Activated CD4-positive, alpha-beta T cell treated with anti-CD3 and anti-CD28 coated beads, Interleukin-2, amount 50 U/mL, for 1 hour (primary cell): ENCODE data around the gene ZEB1.
"Not testable (repeated sequence)": the region's sequence is repeated elsewhere in the genome, so short reads cannot be mapped to it uniquely, and the experiment has no call there.

ENCODE experiments used
- DNase-seq: peaks from one replicate; pipeline ENCODE4 v3.0.0-alpha.2; 2020

Gene ZEB1

DNA sequence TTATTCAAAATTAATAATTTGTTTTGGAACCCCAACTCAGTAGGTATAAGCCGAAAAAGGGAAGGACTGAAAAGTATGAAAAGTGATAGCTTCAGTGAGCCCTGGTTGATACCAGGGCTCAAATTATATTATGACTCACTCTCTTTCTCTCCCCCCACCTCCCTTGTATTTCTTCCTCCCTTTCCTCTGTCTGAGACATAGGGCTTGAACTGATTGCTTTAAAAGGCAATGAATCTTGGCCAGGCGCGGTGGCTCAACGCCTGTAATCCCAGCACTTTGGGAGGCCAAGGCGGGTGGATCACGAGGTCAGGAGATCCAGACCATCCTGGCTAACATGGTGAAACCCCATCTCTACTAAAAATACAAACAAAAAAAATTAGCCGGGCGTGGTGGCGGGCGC lies 108.3 kb downstream of the ZEB1 start:
- not testable (repeated sequence) for DNase-seq

DNA sequence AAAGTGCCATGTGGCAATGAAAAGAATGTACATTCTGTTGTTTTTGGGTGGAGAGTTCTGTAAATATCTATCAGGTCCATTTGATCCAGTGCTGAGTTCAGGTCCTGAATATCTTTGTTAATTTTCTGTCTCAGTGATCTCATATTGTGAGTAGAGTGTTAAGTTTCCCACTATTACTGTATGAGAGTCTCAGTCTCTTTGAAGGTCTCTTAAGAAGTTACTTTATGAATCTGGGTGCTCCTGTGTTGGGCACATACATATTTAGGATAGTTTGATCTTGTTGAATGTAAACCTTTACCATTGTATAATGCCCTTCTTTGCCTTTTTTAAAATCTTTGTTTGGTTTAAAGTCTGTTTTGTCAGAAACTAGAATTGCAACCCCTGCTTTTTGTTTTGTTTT lies 109.5 kb downstream of the ZEB1 start:
- not testable (repeated sequence) for DNase-seq

DNA sequence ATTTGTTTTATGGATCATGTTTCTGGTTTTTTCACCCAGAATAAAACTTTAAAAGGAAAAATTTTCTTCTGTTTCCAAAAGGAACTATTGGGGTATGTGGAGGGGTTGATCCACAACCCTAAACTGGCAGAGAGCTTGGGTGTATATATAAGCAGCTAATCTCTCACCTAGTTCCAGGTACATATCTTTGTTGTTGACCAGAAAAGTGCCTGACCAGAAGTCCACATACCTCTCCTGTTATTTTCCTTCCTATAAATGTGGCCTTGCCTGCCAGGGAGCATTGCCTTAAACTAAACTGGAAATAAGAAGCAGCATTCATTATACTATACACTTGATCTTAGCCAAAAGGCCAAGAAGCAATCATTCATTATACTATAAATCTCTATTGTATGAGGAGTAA lies 112.0 kb downstream of the ZEB1 start:
- DNase-seq: no peak

DNA sequence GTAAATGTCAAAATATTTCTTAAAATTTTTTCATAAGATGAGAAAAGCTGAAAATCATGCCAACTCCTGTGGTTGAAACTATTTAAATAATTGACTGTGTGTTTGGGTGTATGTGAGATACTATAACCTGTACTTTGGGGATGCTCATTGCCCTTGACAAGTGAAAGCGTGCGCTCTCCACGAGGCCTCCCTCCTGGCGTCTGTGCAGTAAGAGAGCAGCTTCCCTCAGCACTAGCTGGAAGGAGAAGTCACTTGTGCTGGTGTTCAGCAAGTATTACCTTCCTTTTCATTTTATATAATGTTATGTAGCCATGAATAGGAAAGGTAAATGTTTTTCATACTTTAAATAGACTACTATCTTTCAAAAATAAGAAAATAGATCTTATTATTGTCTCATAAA lies 118.9 kb downstream of the ZEB1 start:
- no peak for DNase-seq

DNA sequence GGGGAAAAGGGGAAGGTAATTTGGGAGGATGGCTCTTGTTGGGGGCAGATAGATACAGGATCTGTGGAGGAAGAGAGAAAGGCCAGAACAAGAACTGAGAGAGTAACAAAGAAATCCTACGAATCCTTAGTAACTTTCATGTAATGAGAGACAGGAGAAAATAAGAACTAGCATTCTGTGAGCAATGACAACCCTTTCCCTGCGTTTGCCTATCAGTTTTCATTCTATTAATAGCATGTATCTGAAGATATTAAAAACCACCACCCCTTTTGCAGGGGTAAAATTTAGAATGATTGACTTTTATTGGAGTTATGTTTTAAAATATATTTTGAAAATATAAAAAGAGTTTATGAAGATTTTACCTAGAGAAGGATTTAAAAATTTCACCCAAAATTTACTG lies 132.8 kb downstream of the ZEB1 start:
- DNase-seq: no peak

DNA sequence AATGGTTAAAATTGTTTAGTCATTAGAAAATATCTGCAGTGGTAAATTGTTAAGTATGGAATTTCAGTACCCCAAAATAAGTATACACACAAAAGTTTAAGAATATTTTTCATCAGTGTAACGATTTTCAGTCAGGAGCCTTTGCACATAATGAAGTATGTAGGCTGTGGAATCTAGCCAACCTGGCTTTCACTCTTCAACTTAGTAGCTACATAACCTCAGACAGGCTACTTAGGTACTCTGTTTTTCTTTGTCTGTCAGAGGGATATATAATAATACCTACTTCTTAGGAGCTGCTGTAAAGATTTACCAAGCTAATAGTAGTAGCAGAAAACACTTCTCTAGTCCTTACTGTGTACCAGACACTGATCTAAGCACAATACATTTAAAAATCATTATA lies 137.5 kb downstream of the ZEB1 start:
- no peak for DNase-seq

DNA sequence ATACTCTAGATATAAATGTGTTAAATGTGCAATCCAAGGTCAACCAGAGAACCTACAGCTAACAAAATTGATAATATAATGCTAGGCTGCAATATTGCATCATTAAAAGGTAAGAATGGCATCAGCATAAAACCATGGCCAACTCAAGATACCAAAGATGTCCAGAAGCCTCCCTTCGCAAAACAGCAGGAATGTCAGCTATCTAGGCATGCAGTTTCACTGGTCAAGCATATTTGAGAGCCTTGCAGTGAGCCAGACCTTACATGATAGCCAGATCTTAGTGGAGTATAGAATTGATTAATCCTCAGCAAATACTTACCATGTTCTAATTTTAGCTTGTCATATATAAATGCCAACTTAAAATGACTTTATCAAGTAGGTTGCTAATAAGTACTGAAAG lies 138.8 kb downstream of the ZEB1 start:
- no peak for DNase-seq

DNA sequence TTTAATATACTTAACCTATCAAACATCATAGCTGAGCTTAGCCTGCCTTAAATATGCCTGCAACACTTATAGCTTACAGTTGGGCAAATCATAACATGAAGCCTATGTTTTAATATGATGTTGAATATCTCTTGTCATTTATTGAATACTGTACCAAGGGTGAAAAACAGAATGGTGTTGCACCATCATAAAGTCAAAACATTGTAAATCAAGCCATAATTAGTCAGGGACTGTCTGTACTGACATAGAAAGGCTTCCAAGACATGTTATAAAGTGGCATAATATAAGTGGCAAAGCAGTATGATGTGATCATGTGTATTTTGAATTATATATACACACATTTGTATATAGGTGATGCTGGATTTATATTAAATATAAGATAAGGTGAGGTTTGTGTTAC lies 140.0 kb downstream of the ZEB1 start:
- DNase-seq: no peak

DNA sequence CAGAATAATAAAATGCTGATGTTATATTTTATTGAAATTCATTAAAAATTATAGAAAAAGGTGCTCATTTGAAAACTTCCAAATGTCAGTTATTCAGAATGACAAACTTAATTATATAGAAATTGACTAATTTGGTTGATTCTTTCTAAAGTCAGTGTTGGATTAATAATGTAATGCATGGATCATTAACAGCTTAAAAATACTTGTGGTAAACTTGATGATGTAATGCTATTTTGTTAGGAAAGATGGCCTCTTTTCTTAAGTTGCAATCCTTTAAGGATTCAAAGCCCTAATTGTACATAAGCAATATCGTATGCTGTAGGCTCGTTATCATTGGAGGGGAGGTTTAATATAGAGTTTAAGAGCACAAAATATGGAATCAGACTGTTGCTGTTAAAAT lies 141.2 kb downstream of the ZEB1 start:
- no peak for DNase-seq

DNA sequence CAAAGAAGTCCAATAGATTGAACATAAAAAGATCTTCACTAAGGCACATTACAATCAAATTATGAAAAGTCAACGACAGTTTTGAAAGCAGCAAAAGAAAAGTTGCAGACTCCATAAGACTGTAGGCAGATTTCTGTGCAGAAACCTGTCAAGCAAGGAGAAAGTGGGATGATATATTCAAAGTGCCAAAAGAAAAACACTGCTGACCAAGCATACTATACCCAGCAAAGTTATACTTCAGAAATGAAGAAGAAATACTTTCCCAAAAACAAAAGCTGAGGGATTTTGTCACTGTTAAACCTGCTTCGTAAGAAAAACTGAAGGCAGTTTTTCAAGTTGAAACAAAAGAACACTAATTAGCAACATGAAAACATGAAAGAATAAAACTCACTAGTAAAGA lies 145.5 kb downstream of the ZEB1 start:
- DNase-seq: no peak

DNA sequence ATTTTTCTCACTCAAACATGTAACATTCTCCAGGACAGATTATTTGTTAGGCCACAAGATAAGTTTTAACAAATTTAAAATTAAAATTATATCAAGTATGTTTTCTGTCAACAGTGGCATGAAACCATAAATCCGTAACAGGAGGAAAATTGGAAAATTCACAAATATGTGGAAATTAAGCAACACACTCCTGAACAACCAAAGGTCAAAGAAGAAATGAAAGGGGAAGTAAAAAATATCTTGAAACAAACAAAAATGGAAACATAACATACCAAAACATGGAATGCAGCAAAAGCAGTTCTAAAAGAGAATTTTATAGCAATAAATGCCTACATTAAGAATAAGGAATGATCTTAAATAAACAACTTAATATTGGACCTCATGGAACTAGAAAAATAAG lies 147.3 kb downstream of the ZEB1 start:
- no peak for DNase-seq

DNA sequence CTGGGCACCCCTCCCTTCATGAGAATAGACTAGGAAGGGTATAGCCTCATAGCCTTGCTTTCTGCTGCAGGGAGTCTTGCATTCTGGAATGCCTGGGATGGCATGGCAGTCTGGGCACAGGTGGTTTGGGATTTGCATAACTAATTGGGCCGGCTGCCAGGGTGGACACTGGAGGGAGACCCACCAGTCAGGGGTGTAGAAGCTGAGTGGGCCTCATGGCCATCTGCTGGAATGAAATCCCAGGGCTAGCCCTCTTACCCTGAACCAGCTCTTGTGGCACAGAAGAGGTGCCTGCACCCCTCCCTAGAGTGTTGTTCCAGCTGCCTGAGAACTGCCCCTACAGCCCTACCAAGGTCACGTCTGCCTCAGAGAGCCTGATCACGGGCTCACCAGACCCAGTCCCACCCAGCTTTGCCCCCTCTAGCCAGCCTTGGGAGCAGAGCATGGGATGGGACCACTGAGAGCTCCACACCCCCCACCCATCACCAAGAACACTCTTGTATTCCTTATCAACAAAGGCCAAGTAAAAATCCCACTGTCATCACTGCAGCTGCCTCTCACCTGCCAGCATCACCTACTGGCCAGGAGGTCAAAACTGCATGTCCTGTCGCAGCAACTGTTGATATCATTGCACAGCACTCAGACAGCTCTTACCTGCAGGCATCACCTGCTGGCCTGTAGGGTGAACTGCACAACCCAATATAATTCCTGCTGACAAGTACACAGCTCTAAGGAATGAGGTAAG lies 148.9 kb downstream of the ZEB1 start:
- DNase-seq: no peak

DNA sequence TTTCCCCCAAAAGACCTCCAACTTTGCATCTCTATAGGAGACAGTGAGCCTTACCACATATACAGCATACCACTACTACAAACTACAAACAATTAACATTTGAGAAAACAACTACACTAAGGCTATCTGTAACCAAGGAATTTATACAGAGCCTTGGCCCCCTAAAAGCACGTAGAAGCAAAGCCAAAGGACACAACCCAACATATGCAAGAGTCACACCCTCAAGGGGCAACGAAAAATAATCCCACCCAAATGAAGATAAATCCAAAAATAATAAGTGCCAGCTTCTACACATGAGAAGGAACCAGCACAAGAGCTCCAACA lies 149.5 kb downstream of the ZEB1 start:
- DNase-seq: no peak

DNA sequence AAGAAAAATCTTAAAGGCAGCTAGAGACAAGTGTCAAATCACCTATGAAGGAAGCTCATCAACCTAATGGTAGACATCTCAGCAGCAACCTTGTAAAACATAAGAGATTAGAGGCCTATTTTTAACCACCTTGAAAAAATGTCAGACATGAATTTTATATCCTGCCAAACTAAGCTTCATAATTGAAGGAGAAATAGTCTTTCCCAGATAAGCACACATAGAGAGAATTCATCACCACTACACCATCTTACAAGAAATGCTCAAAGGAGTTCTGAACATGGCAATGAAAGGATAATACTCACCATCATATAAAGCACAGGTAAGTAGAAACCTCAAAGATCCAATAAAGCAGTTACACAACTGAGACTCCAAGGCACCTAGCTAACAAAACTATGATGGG lies 156.5 kb downstream of the ZEB1 start:
- no peak for DNase-seq

DNA sequence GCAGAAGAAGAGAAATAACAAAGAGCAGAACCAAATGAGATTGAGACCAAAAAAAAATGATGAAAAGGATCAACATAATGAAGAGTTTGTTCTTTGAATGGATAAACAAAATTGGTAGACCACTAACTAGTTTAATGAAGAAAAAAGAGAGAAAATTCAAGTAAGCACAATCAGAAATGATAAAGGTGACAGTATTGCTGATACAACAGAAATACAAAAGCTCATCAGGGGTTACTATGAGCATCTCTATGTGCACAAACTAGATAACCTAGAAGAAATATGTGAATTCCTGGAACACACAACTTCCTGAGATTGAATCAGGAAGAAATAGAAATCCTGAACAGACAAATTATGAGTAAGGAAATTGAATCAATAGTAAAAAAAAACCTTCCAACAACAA lies 157.1 kb downstream of the ZEB1 start:
- no peak for DNase-seq

DNA sequence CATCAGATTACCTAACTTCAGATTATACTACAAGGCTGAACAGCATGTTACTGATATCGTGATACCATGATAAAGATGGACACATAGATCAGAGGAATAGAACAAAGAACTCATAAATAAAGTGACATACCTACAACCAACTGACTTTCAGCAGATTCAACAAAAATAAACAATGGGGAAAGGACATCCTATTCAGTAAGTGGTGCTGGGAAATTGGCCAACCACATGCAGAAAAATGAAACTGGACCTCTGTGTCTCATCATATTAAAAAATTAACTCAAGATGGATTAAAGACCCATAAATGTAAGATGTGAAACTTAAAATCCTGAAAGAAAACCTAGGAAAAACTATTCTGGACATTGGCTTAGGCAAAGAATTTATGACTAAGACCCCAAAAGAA lies 158.6 kb downstream of the ZEB1 start:
- no peak for DNase-seq

DNA sequence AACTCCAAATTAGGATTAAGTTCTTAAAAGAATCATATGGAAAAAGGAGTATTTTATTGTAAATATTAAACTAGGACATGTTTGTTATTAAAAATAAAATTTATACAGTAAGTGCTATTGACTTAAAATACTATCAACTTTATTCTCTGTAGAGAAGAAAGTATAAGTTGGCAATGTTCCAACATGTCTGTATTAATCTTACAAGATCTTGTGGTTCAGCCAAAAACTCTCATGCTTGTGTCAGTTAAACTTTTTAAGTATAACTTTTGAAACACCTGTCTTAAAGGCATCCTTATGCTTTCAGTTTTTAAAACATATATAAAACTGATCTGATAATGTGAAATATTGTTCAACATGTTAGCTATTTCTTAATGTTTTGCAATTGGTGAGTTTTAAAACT lies 160.7 kb downstream of the ZEB1 start:
- no peak for DNase-seq

DNA sequence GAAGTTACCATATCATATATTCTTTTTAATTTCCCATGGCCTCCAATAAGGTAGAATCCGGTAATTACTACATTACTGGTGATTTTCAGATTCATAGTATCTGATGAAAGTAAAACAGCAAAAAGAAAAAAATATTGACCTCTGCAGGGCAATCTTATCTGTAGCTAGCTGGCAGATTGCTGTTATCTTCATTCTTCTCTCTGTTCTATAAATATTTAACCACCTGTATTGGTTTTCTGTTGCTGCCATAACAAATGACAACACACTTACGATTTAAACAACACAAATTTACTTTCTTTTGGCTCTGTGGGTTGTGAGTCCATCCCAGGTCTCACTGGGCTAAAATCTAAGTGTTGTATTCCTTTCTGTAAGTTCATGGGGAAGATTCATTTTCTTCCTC lies 164.5 kb downstream of the ZEB1 start:
- DNase-seq: no peak

DNA sequence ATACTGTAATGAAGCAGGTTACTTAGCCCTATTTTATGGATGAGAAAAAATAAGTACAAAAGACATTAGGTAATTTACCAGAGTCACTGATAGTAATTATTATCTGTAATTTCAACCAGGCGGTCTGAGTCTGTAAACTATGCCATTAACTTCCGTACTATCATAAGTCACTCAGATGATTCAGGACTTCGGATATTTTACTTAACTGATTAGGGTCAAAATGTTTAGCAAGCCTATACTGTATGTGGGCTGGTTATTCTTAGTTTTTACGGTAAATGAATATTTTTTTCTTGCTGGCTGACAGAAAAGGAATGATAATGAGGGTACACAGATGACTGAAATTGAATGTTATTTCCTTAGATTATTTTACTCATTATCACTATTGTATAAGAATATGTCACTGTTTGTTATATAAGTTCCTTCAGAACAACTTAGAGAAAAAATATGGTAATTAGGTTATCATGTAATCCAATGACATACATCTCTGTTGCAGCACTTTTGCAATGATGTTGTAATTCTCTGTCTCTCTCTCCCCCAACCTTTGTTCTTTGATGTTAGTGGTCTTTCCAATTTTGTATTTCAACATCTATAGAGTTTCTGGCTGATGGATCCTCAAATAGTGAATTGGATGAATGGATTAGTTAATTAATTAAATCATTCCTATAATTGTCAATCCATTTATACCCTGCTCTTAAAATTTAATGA lies 165.6 kb downstream of the ZEB1 start:
- no peak for DNase-seq

DNA sequence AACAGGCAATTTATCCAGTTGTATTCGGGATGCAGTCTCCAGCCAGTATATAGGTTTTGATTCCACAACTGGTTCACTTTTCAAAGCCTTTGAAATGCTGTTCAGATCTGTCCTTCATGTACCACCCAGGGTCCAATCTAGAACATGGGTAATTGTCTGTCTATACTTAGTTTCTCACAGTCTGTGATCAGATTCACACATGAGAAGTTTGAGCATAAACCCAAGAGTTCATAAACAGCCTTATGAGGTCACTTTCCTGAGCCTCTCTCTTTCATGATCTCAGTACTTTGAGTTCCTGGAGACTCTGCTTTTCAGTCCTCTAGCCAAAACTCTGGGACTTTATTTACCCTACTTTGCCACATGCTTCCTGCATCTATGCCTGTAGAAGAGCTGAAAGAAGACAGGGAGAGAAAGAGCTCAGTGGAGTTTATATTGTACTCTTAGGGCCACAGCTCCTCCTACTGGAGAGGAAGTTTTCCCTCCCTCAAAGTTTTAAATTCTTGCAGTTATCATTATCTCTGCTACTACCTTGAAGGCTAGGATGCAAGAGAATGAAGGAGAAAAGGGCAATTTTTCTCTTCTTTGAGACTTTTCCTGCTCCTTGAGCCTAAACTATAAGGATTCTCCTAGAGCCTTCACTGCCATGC lies 172.0 kb downstream of the ZEB1 start:
- no peak for DNase-seq

DNA sequence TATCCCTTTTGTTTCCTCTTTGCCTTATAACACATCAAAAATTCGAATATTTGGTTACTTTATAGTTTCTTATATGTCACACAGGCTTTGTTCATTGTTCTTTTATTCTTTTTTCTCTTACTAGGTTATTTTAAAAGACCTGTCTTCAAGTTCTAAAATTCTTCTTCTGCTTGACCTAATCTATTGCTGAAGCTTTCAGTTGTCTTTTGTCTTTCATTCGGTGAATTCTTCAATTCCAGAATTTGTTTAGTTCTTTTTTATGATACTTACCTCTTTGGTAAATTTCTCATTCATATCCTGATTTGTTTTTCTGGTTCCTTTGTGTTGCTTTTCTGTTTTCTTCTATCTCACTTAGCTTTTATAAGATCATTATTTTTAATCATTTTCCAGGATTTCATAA lies 188.4 kb downstream of the ZEB1 start:
- no peak for DNase-seq

DNA sequence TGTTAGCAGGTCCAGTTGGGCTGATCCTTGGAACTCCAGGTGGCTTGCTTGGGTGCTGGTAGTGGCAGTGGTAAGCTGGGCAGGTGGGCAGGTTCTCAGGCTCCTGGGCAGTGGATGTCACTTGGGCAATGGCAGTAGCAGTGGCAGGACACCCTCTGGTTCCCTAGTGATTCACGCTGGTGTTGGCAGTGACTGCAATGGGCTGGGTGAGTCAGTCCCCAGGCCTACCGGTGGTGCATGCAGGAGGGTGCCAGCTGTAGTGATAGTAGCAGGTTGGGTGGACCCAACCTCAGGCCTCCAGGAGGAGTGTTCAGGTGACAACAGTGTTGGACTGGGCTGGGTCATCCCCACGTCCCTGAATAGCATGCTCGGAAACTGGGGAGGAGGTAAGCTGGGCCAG lies 189.2 kb downstream of the ZEB1 start:
- no peak for DNase-seq

DNA sequence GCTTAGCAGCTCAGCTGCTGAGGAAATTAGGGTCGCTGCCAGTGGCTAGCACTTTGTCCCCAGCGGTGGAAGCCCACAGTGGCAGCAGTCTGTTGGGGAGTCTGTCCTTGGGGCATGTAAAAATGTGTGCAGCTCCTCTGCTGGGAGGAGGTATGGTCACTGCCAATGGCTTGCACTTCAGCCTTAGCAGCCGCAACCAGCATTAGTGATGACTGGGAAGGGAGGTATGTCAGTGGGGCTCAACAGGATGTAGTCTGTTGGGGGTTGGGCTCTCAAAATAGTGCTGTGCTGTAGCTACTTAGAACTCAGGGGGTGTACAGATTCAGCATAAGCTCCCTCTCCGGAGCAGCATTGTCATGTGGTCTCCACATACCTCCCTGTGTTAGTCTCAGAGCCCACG lies 189.9 kb downstream of the ZEB1 start:
- DNase-seq: no peak

DNA sequence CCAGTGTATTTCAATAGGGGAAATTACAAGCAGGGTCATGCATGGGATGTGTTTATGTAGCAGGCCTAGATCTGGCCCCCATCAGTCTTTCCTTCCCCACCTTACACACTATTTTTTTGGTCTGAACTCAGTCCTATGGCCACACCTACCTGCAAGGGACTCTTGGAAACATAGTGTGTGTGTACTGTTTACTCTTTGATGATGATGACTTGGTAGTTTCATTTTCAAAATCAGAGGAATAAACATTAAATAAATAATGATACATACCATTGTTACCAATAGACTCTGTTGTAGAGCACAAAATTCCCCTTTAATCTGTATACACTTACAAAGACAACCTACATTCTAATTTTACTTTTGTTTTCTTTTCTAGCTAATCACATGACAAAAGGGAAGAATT lies 191.0 kb downstream of the ZEB1 start:
- no peak for DNase-seq

DNA sequence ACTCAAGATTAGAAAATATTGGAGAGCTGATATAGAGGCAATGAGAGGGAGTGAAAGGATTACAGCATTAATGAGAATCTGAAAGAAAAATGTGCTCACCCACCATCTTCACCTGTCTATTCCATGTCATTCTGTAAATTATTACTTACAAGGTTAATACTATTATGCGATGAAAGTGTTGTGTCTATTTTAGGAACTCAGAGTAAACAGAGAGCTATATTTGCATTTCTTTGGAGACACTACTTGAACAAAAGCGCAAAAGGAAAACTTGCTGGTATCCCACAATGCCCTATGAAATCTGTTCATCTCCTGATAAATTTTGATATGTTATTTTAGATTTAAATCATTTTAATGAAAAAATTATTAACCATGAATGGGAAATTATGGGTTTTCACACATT lies 196.1 kb downstream of the ZEB1 start:
- DNase-seq: no peak
